ENCODE measurements around the gene ARRB1. TPM values are rescaled to one million over a fixed set of nuclear protein-coding genes. Genes with fewer than 3 reads are reported as not detected.
A peak's percentile ranks its signal among the peaks of the same experiment; 100 is the strongest.

ARRB1 gene
- total RNA-seq, 1 donor: 33.2 TPM

GRCh38 chr11:75239531-75240290, 111.8 kb downstream of the ARRB1 start:
- DNase-seq (ENCODE audit: low read depth): no peak
- H3K4me3 ChIP-seq (ENCODE audit: low read depth, low read length): no peak overlapping the region
- TF ChIP-seq CTCF (IDR thresholded peaks at IDR 0.05; ENCODE audit: insufficient read depth, low read depth, low read length): no peak

GRCh38 chr11:75238595-75239440, 112.6 kb downstream of the ARRB1 start:
- TF ChIP-seq CTCF (IDR thresholded peaks at IDR 0.05; ENCODE audit: insufficient read depth, low read depth, low read length): no peak
- DNase-seq (ENCODE audit: low read depth): no peak
- no peak overlapping the region for H3K4me3 ChIP-seq (ENCODE audit: low read depth, low read length)

GRCh38 chr11:75237050-75237449, 114.4 kb downstream of the ARRB1 start:
- DNase-seq (ENCODE audit: low read depth): no peak
- H3K4me3 ChIP-seq (ENCODE audit: low read depth, low read length): no peak overlapping the region
- TF ChIP-seq CTCF (IDR thresholded peaks at IDR 0.05; ENCODE audit: insufficient read depth, low read depth, low read length): no peak

DNA sequence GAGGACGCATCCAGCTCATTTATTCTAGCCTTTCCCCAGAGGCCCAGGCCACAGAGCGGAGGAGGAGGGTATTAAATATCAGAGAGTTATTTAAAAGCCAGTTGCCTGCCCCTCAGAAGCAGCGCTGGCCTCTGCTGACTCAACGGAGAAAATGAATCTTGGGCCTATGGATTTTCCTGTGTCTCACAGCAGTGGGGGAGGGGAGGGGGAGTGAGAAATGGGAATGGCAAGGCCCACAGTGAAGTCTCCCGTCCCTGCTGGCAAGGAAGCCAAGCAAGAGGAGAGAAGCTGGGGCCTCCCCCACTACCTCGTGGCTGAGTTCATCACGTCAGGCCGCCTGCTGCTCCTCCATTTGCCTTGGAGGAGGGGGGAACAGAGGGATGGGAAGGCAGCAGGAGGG, 115.4 kb downstream of the ARRB1 start:
- no peak for TF ChIP-seq CTCF (IDR thresholded peaks at IDR 0.05; ENCODE audit: insufficient read depth, low read depth, low read length)
- no peak overlapping the region for H3K4me3 ChIP-seq (ENCODE audit: low read depth, low read length)
- no peak for DNase-seq (ENCODE audit: low read depth)

- peak; percentile 52 for DNase-seq (ENCODE audit: low read depth)
- TF ChIP-seq CTCF (IDR thresholded peaks at IDR 0.05; ENCODE audit: insufficient read depth, low read depth, low read length): no peak
- H3K4me3 ChIP-seq (ENCODE audit: low read depth, low read length): no peak overlapping the region
These were observed 117.7 kb downstream of the ARRB1 start for GRCh38 chr11:75233754-75234172.

GRCh38 chr11:75230621-75231020, 120.8 kb downstream of the ARRB1 start:
- TF ChIP-seq CTCF (IDR thresholded peaks at IDR 0.05; ENCODE audit: insufficient read depth, low read depth, low read length): no peak
- DNase-seq (ENCODE audit: low read depth): no peak
- H3K4me3 ChIP-seq (ENCODE audit: low read depth, low read length): no peak overlapping the region

All from fibroblast of villous mesenchyme (primary cell).